H9 (cell line): ENCODE measurements around the gene P4HTM. TPM values are rescaled to one million over a fixed set of nuclear protein-coding genes. Genes with fewer than 3 reads are reported as not detected.

ENCODE experiments used
- DNase-seq: peaks from one replicate; pipeline ENCODE4 v3.0.0-alpha.2; 2017
- H2AFZ ChIP-seq: one replicate; pipeline ENCODE4 v1.6.1; 2013; ENCODE audit warnings: mild to moderate bottlenecking, low read length, control low read depth, moderate library complexity
- H2AK5ac ChIP-seq: 2 replicates; pipeline ENCODE4 v1.6.1; 2013; ENCODE audit warnings: low read length, control low read depth, mixed read lengths; ENCODE audit not compliant: insufficient read length
- H2BK120ac ChIP-seq: one replicate; pipeline ENCODE4 v1.6.1; 2013; ENCODE audit warnings: low read depth, mild to moderate bottlenecking, low read length, control low read depth, inconsistent platforms; ENCODE audit not compliant: poor library complexity, severe bottlenecking
- H2BK12ac ChIP-seq: 2 replicates; pipeline ENCODE4 v1.6.1; 2013; ENCODE audit warnings: low read length, control low read depth, mixed read lengths, low read depth; ENCODE audit not compliant: insufficient read length
- H2BK15ac ChIP-seq: 2 replicates; pipeline ENCODE4 v1.6.1; 2013; ENCODE audit warnings: low read depth, low read length, control low read depth
- H2BK20ac ChIP-seq: one replicate; pipeline ENCODE4 v1.6.1; 2013; ENCODE audit warnings: low read depth, mild to moderate bottlenecking, low read length, control low read depth, inconsistent platforms; ENCODE audit not compliant: poor library complexity, severe bottlenecking
- H2BK5ac ChIP-seq: 2 replicates; pipeline ENCODE4 v1.6.1; 2013; ENCODE audit warnings: low read length, control low read depth, mixed read lengths; ENCODE audit not compliant: insufficient read length
- H3K14ac ChIP-seq: 2 replicates; pipeline ENCODE4 v1.6.1; 2013; ENCODE audit warnings: low read length, control low read depth; ENCODE audit not compliant: insufficient read depth
- H3K18ac ChIP-seq: 2 replicates; pipeline ENCODE4 v1.6.1; 2013; ENCODE audit warnings: low read depth, mild to moderate bottlenecking, mixed read lengths, low read length, control low read depth; ENCODE audit not compliant: insufficient read length
- H3K23ac ChIP-seq: 2 replicates; pipeline ENCODE4 v1.6.1; 2013; ENCODE audit warnings: low read length, control low read depth, mixed read lengths, low read depth; ENCODE audit not compliant: insufficient read length
- H3K23me2 ChIP-seq: 2 replicates; pipeline ENCODE4 v1.6.1; 2013; ENCODE audit warnings: low read depth, mild to moderate bottlenecking, mixed read lengths, low read length, control low read depth; ENCODE audit not compliant: insufficient read length, poor library complexity, severe bottlenecking
- H3K27ac ChIP-seq: 2 replicates; pipeline ENCODE4 v1.5.1; 2013; ENCODE audit warnings: low read length, control low read depth, mixed read lengths, low read depth; ENCODE audit not compliant: insufficient read length
- H3K27me3 ChIP-seq: 2 replicates; pipeline ENCODE4 v1.6.1; 2013; ENCODE audit warnings: low read length, control low read depth, inconsistent platforms; ENCODE audit not compliant: insufficient read depth
- H3K4ac ChIP-seq: 2 replicates; pipeline ENCODE4 v1.6.1; 2013; ENCODE audit warnings: low read depth, mild to moderate bottlenecking, control low read depth, inconsistent platforms, low read length, moderate library complexity
- H3K4me1 ChIP-seq: 2 replicates; pipeline ENCODE4 v1.6.1; 2013; ENCODE audit warnings: low read length, control low read depth, inconsistent platforms; ENCODE audit not compliant: insufficient read depth
- H3K4me2 ChIP-seq: 2 replicates; pipeline ENCODE4 v1.6.1; 2013; ENCODE audit warnings: low read length, control low read depth, mixed read lengths; ENCODE audit not compliant: insufficient read length, insufficient read depth
- H3K56ac ChIP-seq: 2 replicates; pipeline ENCODE4 v1.6.1; 2013; ENCODE audit warnings: low read depth, mild to moderate bottlenecking, mixed read lengths, low read length, control low read depth; ENCODE audit not compliant: insufficient read length
- H3K79me1 ChIP-seq: 2 replicates; pipeline ENCODE4 v1.6.1; 2013; ENCODE audit warnings: low read depth, mild to moderate bottlenecking, moderate library complexity, low read length, control low read depth, inconsistent platforms; ENCODE audit not compliant: insufficient read depth, poor library complexity, severe bottlenecking
- H3K79me2 ChIP-seq: 2 replicates; pipeline ENCODE4 v1.6.1; 2013; ENCODE audit warnings: low read length, control low read depth, inconsistent platforms; ENCODE audit not compliant: insufficient read depth
- H3K9ac ChIP-seq: 2 replicates; pipeline ENCODE4 v1.6.1; 2013; ENCODE audit warnings: low read length, control low read depth, mixed read lengths; ENCODE audit not compliant: insufficient read length; ENCODE audit errors: extremely low read depth
- H3K9me3 ChIP-seq: one replicate; pipeline ENCODE4 v1.6.1; 2013; ENCODE audit warnings: low read depth, low read length, inconsistent platforms; ENCODE audit not compliant: control insufficient read depth
- H3T11ph ChIP-seq: one replicate; pipeline ENCODE4 v1.6.1; 2013; ENCODE audit warnings: mild to moderate bottlenecking, low read length, control low read depth, inconsistent platforms
- H4K20me1 ChIP-seq: one replicate; pipeline ENCODE4 v1.6.1; 2013; ENCODE audit not compliant: control insufficient read depth, insufficient read length, insufficient read depth
- H4K5ac ChIP-seq: 2 replicates; pipeline ENCODE4 v1.6.1; 2013; ENCODE audit warnings: low read depth, mild to moderate bottlenecking, mixed read lengths, low read length, control low read depth; ENCODE audit not compliant: insufficient read length
- H4K8ac ChIP-seq: replicated peaks from 2 replicates; pipeline ENCODE4 v1.6.1; 2013; ENCODE audit warnings: low read length, control low read depth, mixed read lengths, low read depth; ENCODE audit not compliant: insufficient read length
- H4K91ac ChIP-seq: 2 replicates; pipeline ENCODE4 v1.6.1; 2013; ENCODE audit warnings: low read depth, mild to moderate bottlenecking, moderate library complexity, mixed read lengths, low read length, control low read depth; ENCODE audit not compliant: insufficient read length
- H3K27ac Mint-ChIP-seq, 3 experiments: 2 replicates in 2 of 3; 3 replicates in 1 of 3; pipeline ENCODE4 v1.8.0; 2020 to 2021; ENCODE audit warnings: mixed read lengths in 3 of 3, mild to moderate bottlenecking in 1 of 3, moderate library complexity in 1 of 3
- H3K27me3 Mint-ChIP-seq: 2 replicates; pipeline ENCODE4 v1.8.0; 2021; ENCODE audit warnings: low read depth, mild to moderate bottlenecking, moderate library complexity, mixed read lengths
- H3K36me3 Mint-ChIP-seq, 3 experiments: 2 replicates in 2 of 3; 3 replicates in 1 of 3; pipeline ENCODE4 v1.8.0; 2020 to 2021; ENCODE audit warnings: low read depth in 3 of 3, mixed read lengths in 3 of 3; ENCODE audit not compliant: insufficient read depth in 1 of 3
- H3K4me1 Mint-ChIP-seq, 2 experiments: 2 replicates each; pipeline ENCODE4 v1.8.0; 2020; ENCODE audit warnings: mixed read lengths in 2 of 2
- H3K4me3 Mint-ChIP-seq, 2 experiments: 2 replicates in 1 of 2; 3 replicates in 1 of 2; pipeline ENCODE4 v1.8.0; 2020 to 2021; ENCODE audit warnings: mild to moderate bottlenecking in 2 of 2, mixed read lengths in 2 of 2, moderate library complexity in 1 of 2
- H3K9me3 Mint-ChIP-seq, 2 experiments: 2 replicates in 1 of 2; 3 replicates in 1 of 2; pipeline ENCODE4 v1.8.0; 2020; ENCODE audit warnings: mild to moderate bottlenecking in 2 of 2, mixed read lengths in 2 of 2, moderate library complexity in 1 of 2
- CTCF ChIP-seq: fragments of 200-600 bp; sonication (generic); conservative IDR thresholded peaks from 3 replicates; pipeline ENCODE4 v1.8.0; 2021; ENCODE audit warnings: antibody characterized with exemption, mild to moderate bottlenecking
- WGBS: extraction: QIAGEN DNeasy Blood & Tissue Kit; methylation state at CpG from one replicate; pipeline ENCODE4 v1.1.7; 2013; ENCODE audit warnings: missing lambda C conversion rate, low lambda C conversion rate, mixed read lengths; ENCODE audit not compliant: insufficient read length; ENCODE audit errors: extremely low coverage; 5-methylcytosine and 5-hydroxymethylcytosine counted together
- total RNA-seq: library from RNA; stranded (reverse); gene quantifications from 2 replicates; pipeline ENCODE4 v1.2.1, GENCODE V29; 2021

The P4HTM gene
- total RNA-seq, 1 experiment from 2014 or later, result 36.0 TPM

GRCh38 chr3:49016414-49017228 is 26.6 kb downstream of the P4HTM start:
- no peak overlapping the region for H2BK5ac ChIP-seq
- Mint-ChIP-seq H3K36me3 (peaks cover 23 to 51% (median 46%) of the 10 kb centered on the region in 3 experiments), H3K9me3 (no peaks in the 10 kb centered on the region), H3K4me1 (peaks cover 17 to 21% of the 10 kb centered on the region in 2 experiments), H3K27me3 (no peaks in the 10 kb centered on the region), H3K4me3 (peak overlapping the region; percentile 91 to 95; a peak in 4 of 5 replicates), H3K27ac (no peak overlapping the region)
- WGBS, result no CpG with 5 or more reads among the region's 6 CpGs
- no peaks in the 10 kb centered on the region; the same call in 1 of the 2 replicates for H3K79me2 ChIP-seq
- H3K18ac ChIP-seq, result no peak overlapping the region
- no peaks in the 10 kb centered on the region for H3K27me3 ChIP-seq
- H2AK5ac ChIP-seq, result no peak overlapping the region
- H3K56ac ChIP-seq, result no peak overlapping the region
- H4K8ac ChIP-seq, result no peak overlapping the region
- H3K79me1 ChIP-seq, result no peaks in the 10 kb centered on the region
- no peak overlapping the region for H3K23ac ChIP-seq
- TF ChIP-seq CTCF, result no peak
- no peak overlapping the region for H2BK120ac ChIP-seq
- no peak overlapping the region for H3K4me2 ChIP-seq
- H3K27ac ChIP-seq, result no peak overlapping the region
- no peak overlapping the region for H3T11ph ChIP-seq
- no peaks in the 10 kb centered on the region for H3K4me1 ChIP-seq
- DNase-seq, result no peak
- H3K4ac ChIP-seq, result no peak overlapping the region
- H2BK20ac ChIP-seq, result no peak overlapping the region
- H2AFZ ChIP-seq, result no peak overlapping the region
- H4K20me1 ChIP-seq, result peaks cover 2% of the 10 kb centered on the region
- no peak overlapping the region for H4K91ac ChIP-seq
- H2BK15ac ChIP-seq, result no peak overlapping the region
- peaks cover 16% of the 10 kb centered on the region for H3K23me2 ChIP-seq
- H2BK12ac ChIP-seq, result no peak overlapping the region
- H3K9me3 ChIP-seq, result no peaks in the 10 kb centered on the region
- H3K14ac ChIP-seq, result no peak overlapping the region
- H3K9ac ChIP-seq, result no peak overlapping the region
- no peak overlapping the region for H4K5ac ChIP-seq
